Measurements from ENCODE around the gene CD48. TPM values are rescaled to one million over a fixed set of nuclear protein-coding genes. Genes with fewer than 3 reads are reported as not detected.

Gene CD48
- total and polyA plus RNA-seq, 4 donors = 2.5 to 10.0 (median 5.1) TPM

DNA sequence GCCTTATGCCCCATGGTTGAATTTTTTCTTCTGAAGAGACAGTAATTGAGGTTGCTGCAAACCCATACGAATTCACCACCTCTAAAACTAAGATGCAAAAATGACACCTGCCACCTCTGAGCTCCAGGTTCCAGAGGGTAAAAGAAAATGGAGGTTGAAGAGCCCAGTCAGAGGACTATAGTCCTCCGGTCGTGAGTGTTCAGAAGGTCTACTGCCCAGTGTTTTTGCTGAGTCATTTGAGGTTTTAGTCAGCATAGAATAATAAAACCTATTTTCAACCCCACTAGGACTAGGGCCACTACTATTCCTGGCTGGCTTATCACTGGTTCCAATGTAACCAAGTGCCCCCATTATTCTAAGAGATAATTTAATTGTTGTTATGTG is 14.5 kb upstream of the CD48 start:
- no peaks in the 10 kb centered on the region for H3K4me1 ChIP-seq (ENCODE audit: control insufficient read depth in 4 of 4, insufficient read depth in 4 of 4, low read length in 3 of 4)
- TF ChIP-seq ATF3 (IDR thresholded peaks at IDR 0.05) (no peak), JUND (IDR thresholded peaks at IDR 0.05) (no peak), FOXA1 (IDR thresholded peaks at IDR 0.05) (no peak), HNF4G (IDR thresholded peaks at IDR 0.05) (no peak), RXRA (IDR thresholded peaks at IDR 0.05) (no peak), MAX (IDR thresholded peaks at IDR 0.05) (no peak), FOXA2 (IDR thresholded peaks at IDR 0.05) (no peak), SP1 (IDR thresholded peaks at IDR 0.05) (no peak), YY1 (IDR thresholded peaks at IDR 0.05) (no peak), TAF1 (conservative IDR thresholded peaks at IDR 0.05) (no peak), NR2F2 (IDR thresholded peaks at IDR 0.05) (no peak)
- TF ChIP-seq, protein P1, sequence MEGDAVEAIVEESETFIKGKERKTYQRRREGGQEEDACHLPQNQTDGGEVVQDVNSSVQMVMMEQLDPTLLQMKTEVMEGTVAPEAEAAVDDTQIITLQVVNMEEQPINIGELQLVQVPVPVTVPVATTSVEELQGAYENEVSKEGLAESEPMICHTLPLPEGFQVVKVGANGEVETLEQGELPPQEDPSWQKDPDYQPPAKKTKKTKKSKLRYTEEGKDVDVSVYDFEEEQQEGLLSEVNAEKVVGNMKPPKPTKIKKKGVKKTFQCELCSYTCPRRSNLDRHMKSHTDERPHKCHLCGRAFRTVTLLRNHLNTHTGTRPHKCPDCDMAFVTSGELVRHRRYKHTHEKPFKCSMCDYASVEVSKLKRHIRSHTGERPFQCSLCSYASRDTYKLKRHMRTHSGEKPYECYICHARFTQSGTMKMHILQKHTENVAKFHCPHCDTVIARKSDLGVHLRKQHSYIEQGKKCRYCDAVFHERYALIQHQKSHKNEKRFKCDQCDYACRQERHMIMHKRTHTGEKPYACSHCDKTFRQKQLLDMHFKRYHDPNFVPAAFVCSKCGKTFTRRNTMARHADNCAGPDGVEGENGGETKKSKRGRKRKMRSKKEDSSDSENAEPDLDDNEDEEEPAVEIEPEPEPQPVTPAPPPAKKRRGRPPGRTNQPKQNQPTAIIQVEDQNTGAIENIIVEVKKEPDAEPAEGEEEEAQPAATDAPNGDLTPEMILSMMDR (IDR thresholded peaks at IDR 0.05; ENCODE audit: low read depth, low read length, missing input control) = no peak
- TF ChIP-seq, protein P2, sequence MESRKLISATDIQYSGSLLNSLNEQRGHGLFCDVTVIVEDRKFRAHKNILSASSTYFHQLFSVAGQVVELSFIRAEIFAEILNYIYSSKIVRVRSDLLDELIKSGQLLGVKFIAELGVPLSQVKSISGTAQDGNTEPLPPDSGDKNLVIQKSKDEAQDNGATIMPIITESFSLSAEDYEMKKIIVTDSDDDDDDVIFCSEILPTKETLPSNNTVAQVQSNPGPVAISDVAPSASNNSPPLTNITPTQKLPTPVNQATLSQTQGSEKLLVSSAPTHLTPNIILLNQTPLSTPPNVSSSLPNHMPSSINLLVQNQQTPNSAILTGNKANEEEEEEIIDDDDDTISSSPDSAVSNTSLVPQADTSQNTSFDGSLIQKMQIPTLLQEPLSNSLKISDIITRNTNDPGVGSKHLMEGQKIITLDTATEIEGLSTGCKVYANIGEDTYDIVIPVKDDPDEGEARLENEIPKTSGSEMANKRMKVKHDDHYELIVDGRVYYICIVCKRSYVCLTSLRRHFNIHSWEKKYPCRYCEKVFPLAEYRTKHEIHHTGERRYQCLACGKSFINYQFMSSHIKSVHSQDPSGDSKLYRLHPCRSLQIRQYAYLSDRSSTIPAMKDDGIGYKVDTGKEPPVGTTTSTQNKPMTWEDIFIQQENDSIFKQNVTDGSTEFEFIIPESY (IDR thresholded peaks at IDR 0.05) = no peak
- H3K9me3 ChIP-seq (ENCODE audit: control insufficient read depth in 4 of 4, low read length in 3 of 4) = no peaks in the 10 kb centered on the region
- H3K4me3 ChIP-seq (ENCODE audit: low read depth in 1 of 3, low read length in 3 of 3) = no peak overlapping the region
- H3K27ac ChIP-seq (ENCODE audit: low read depth in 1 of 2, low read length in 2 of 2) = no peak overlapping the region
- no peak for DNase-seq (ENCODE audit: low spot score)
- H3K9ac ChIP-seq (ENCODE audit: low read depth in 1 of 2, low read length in 2 of 2) = no peak overlapping the region
- H3K27me3 ChIP-seq (ENCODE audit: control insufficient read depth in 4 of 4, insufficient read depth in 4 of 4, low read length in 3 of 4) = no peaks in the 10 kb centered on the region
- no peaks in the 10 kb centered on the region for H3K36me3 ChIP-seq (ENCODE audit: control insufficient read depth in 4 of 4, insufficient read depth in 3 of 4, low read depth in 1 of 4, low read length in 3 of 4)
- 55% methylated on average over 3 of the region's 3 CpGs for WGBS

DNA sequence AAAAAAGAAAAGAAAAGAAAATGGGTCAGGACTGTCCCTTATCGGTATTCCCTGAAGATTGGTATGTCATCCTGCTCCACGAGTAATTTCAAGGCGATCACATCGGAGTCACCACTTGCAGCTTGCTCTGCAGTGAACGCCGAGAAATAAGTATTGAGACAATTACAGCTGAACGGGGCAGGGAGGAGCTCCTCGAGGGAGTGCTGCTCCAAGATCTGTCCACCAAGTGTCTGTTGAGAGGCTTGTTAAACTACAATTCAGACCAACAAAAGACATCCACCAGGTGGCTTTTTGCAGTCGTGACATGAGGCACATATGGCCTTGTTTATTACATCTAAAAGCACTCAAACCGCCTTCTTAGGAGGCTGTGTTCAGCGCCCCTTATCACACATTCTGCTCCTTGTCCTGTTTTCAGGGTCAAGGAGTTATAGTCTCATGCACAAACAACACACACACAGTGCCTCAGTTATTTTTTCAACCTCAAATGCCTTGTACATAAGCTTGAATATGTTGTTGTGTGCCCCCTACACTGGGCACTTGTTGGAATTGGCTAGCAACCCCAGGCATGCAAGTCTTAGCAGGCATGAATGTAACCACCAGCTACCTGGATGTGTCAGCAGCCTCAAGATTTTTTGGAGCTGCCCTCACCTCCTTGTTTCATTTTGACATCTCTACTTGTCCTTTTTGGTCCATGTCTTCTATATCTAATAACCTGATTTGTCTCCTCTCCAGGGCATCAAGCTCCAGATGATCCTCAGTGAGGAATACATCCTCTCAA is 13.0 kb upstream of the CD48 start:
- Histone ChIP-seq H3K4me3 (ENCODE audit: low read depth in 1 of 3, low read length in 3 of 3) (no peak overlapping the region), H3K9ac (ENCODE audit: low read depth in 1 of 2, low read length in 2 of 2) (no peak overlapping the region), H3K9me3 (ENCODE audit: control insufficient read depth in 4 of 4, low read length in 3 of 4) (no peaks in the 10 kb centered on the region), H3K36me3 (ENCODE audit: control insufficient read depth in 4 of 4, insufficient read depth in 3 of 4, low read depth in 1 of 4, low read length in 3 of 4) (no peaks in the 10 kb centered on the region), H3K27me3 (ENCODE audit: control insufficient read depth in 4 of 4, insufficient read depth in 4 of 4, low read length in 3 of 4) (no peaks in the 10 kb centered on the region), H3K4me1 (ENCODE audit: control insufficient read depth in 4 of 4, insufficient read depth in 4 of 4, low read length in 3 of 4) (no peaks in the 10 kb centered on the region), H3K27ac (ENCODE audit: low read depth in 1 of 2, low read length in 2 of 2) (no peak overlapping the region)
- 80% methylated on average over 11 of the region's 11 CpGs for WGBS
- DNase-seq (ENCODE audit: low spot score) = no peak
- TF ChIP-seq FOXA2 (IDR thresholded peaks at IDR 0.05) (no peak), RAD21 (IDR thresholded peaks at IDR 0.05) (no peak), HNF4G (IDR thresholded peaks at IDR 0.05) (no peak), FOXA1 (IDR thresholded peaks at IDR 0.05) (no peak), SP1 (IDR thresholded peaks at IDR 0.05) (no peak), EGR1 (IDR thresholded peaks at IDR 0.05; ENCODE audit: low read depth in 2 of 2) (no peak), HNF4A (conservative IDR thresholded peaks at IDR 0.05) (no peak), JUND (IDR thresholded peaks at IDR 0.05) (no peak), RXRA (IDR thresholded peaks at IDR 0.05) (no peak), YY1 (IDR thresholded peaks at IDR 0.05) (no peak), NR2F2 (IDR thresholded peaks at IDR 0.05) (no peak), ATF3 (IDR thresholded peaks at IDR 0.05) (no peak)
- TF ChIP-seq, protein P2 (IDR thresholded peaks at IDR 0.05) = no peak

Data from liver (tissue), 9 donors.